NCI-H1417 treated with DMSO at 0.1 percent for 48 hours (cell line): ENCODE measurements around the gene ALCAM.

Source experiments
- DNase-seq: peaks from one replicate; lab custom pipeline; 2025; lab: John Stamatoyannopoulos, UW

The ALCAM gene

GRCh38 chr3:105356396-105356795, 10.3 kb upstream of the ALCAM start:
- no peak for DNase-seq

GRCh38 chr3:105356988-105357387, 9.7 kb upstream of the ALCAM start:
- DNase-seq, result no peak

GRCh38 chr3:105359098-105359762, 7.5 kb upstream of the ALCAM start:
- DNase-seq, result no peak

- no peak for DNase-seq
Observed at GRCh38 chr3:105360003-105360402, 6.7 kb upstream of the ALCAM start.

- no peak for DNase-seq
Observed at GRCh38 chr3:105362021-105362665, 4.6 kb upstream of the ALCAM start.

GRCh38 chr3:105364128-105364527, 2.6 kb upstream of the ALCAM start:
- DNase-seq, result no peak

GRCh38 chr3:105365081-105365390, 1.7 kb upstream of the ALCAM start:
- DNase-seq, result no peak

GRCh38 chr3:105365391-105366325, 1.1 kb upstream of the ALCAM start:
- DNase-seq, result no peak

GRCh38 chr3:105367063-105367405, 325 bp downstream of the ALCAM start:
- DNase-seq, result no peak

- DNase-seq, result no peak
Observed at GRCh38 chr3:105367406-105368213, 901 bp downstream of the ALCAM start.

GRCh38 chr3:105368566-105369499, 2.1 kb downstream of the ALCAM start:
- no peak for DNase-seq

GRCh38 chr3:105369500-105370371, 3.0 kb downstream of the ALCAM start:
- DNase-seq, result no peak

- DNase-seq, result no peak
Observed at GRCh38 chr3:105373383-105373782, 6.7 kb downstream of the ALCAM start.

- DNase-seq, result no peak
Observed at GRCh38 chr3:105375750-105376511, 9.2 kb downstream of the ALCAM start.

- DNase-seq, result no peak
Observed at GRCh38 chr3:105377716-105378115, 11.0 kb downstream of the ALCAM start.

GRCh38 chr3:105385179-105385578, 18.5 kb downstream of the ALCAM start:
- DNase-seq, result no peak

- no peak for DNase-seq
Observed at GRCh38 chr3:105385819-105386508, 19.3 kb downstream of the ALCAM start.

GRCh38 chr3:105387122-105387751, 20.5 kb downstream of the ALCAM start:
- no peak for DNase-seq
